ENCODE measurements around the gene CHST11. TPM values are rescaled to one million over a fixed set of nuclear protein-coding genes. Genes with fewer than 3 reads are reported as not detected.
A peak's percentile ranks its signal among the peaks of the same experiment; 100 is the strongest.

CHST11 gene
- total RNA-seq, 1 donor from 2014 or later, result 6.0 TPM

DNA sequence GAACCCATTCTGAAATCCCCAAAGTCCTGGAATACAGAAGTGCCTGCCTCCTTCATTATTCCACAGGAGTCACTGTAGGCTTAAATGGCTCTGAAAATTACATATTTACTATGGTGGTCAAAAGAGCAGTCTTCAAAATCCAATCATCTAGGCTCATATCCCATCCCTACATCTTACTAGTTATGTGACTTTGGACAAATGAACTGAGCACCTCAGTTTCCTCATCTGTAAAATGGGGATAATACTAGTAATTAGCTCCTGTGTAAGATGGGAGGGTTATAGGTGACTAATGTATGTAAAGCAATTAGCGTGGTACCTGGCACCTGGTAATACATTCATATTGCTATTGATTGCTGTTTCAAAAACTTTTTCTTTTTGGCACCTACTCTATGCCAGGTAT is 243.6 kb downstream of the CHST11 start:
- intact Hi-C loops (cut with micrococcal nuclease), result no loop called here
- Histone ChIP-seq H3K27ac (replicated peaks) (no peak overlapping the region), H3K9me3 (replicated peaks) (no peaks in the 10 kb centered on the region), H3K36me3 (no peaks in the 10 kb centered on the region), H3K27me3 (ENCODE audit: low read depth) (no peaks in the 10 kb centered on the region), H3K4me3 (no peak overlapping the region), H3K4me1 (peaks cover 15% of the 10 kb centered on the region)
- TF ChIP-seq, protein P1, sequence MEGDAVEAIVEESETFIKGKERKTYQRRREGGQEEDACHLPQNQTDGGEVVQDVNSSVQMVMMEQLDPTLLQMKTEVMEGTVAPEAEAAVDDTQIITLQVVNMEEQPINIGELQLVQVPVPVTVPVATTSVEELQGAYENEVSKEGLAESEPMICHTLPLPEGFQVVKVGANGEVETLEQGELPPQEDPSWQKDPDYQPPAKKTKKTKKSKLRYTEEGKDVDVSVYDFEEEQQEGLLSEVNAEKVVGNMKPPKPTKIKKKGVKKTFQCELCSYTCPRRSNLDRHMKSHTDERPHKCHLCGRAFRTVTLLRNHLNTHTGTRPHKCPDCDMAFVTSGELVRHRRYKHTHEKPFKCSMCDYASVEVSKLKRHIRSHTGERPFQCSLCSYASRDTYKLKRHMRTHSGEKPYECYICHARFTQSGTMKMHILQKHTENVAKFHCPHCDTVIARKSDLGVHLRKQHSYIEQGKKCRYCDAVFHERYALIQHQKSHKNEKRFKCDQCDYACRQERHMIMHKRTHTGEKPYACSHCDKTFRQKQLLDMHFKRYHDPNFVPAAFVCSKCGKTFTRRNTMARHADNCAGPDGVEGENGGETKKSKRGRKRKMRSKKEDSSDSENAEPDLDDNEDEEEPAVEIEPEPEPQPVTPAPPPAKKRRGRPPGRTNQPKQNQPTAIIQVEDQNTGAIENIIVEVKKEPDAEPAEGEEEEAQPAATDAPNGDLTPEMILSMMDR (IDR thresholded peaks at IDR 0.05; ENCODE audit: borderline replicate concordance), result no peak
- no peak for DNase-seq

DNA sequence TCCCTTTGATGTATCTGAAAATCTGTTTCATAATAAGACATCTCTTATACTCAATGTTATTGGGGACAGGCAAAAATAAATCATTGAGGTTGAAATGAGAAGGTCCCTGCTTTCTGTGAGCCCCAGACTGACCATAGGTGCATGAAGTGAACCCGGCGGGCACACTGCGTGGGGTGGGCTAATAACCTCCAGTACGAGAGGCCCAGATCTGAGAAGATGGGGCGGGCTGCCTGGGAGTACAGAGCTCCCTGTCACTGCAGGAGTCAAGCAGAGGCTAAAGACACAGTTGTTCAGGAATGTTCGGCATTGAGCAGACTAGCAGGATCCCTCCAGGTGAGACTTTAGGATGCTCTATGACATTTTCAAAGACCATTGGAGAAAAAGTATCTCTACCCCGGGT is 244.6 kb downstream of the CHST11 start:
- no peaks in the 10 kb centered on the region for H3K9me3 ChIP-seq (replicated peaks)
- TF ChIP-seq, protein P1 (IDR thresholded peaks at IDR 0.05; ENCODE audit: borderline replicate concordance), result no peak
- no peak for DNase-seq
- no peaks in the 10 kb centered on the region for H3K36me3 ChIP-seq
- H3K4me3 ChIP-seq, result no peak overlapping the region
- intact Hi-C loops (cut with micrococcal nuclease), result no loop called here
- H3K27ac ChIP-seq (replicated peaks), result no peak overlapping the region
- peaks cover 15% of the 10 kb centered on the region for H3K4me1 ChIP-seq
- no peaks in the 10 kb centered on the region for H3K27me3 ChIP-seq (ENCODE audit: low read depth)

DNA sequence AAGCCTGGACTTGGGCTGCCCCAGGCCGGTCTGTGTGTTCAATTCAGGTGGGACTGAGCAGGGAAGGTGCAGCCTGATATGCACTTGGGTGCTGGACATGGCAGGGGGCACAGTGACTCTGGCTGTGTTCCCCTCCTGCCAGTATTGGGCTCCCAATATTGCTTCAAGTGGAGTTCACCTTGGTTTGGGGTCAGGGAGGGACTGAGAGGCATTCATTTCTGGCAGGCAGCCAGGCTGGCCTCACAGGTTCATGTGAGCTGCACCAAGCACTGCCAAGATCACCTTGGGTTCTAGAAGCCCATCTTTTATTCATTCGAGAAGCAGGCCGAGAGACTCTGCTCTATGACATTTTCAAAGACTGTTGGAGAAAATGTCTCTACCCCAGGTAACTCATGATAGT is 245.0 kb downstream of the CHST11 start:
- H3K4me3 ChIP-seq, result no peak overlapping the region
- H3K27ac ChIP-seq (replicated peaks), result no peak overlapping the region
- DNase-seq, result no peak
- TF ChIP-seq, protein P1 (IDR thresholded peaks at IDR 0.05; ENCODE audit: borderline replicate concordance), result no peak
- no peaks in the 10 kb centered on the region for H3K27me3 ChIP-seq (ENCODE audit: low read depth)
- no peaks in the 10 kb centered on the region for H3K36me3 ChIP-seq
- intact Hi-C loops (cut with micrococcal nuclease), result no loop called here
- H3K4me1 ChIP-seq, result peaks cover 15% of the 10 kb centered on the region
- H3K9me3 ChIP-seq (replicated peaks), result no peaks in the 10 kb centered on the region

DNA sequence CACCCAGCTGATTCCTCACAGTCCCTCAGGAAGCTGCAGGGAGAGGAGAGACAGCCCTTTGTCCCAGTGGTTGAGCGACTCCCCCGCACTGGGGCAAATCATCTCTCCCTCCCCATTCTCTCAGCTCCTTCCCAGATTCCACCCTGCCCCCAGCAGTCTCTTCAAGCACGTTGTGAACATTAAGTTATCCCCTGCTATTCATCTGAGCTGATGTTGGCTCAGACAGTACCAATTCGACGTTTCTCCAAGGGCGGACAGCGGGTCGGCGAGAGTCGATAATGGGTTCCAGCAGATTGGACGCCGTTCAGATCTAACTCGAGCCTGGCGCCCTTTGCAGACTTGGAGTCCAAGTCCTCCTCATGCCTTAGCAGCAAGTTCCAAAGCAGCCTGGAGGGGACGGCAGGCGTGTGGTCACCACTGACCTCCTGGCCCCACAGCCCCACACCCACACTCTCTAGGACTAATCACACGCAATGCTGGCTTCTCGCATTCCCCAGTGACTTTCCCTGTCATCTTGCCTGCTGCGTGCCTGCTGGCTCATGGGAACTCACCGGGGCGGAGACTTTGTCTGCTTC is 245.9 kb downstream of the CHST11 start:
- H3K27me3 ChIP-seq (ENCODE audit: low read depth), result no peaks in the 10 kb centered on the region
- no peak overlapping the region for H3K4me3 ChIP-seq
- no peak overlapping the region for H3K27ac ChIP-seq (replicated peaks)
- TF ChIP-seq, protein P1 (IDR thresholded peaks at IDR 0.05; ENCODE audit: borderline replicate concordance), result no peak
- H3K4me1 ChIP-seq, result peaks cover 15% of the 10 kb centered on the region
- intact Hi-C loops (cut with micrococcal nuclease), result no loop called here
- peak; percentile 63 for DNase-seq
- no peaks in the 10 kb centered on the region for H3K9me3 ChIP-seq (replicated peaks)
- H3K36me3 ChIP-seq, result no peaks in the 10 kb centered on the region

DNA sequence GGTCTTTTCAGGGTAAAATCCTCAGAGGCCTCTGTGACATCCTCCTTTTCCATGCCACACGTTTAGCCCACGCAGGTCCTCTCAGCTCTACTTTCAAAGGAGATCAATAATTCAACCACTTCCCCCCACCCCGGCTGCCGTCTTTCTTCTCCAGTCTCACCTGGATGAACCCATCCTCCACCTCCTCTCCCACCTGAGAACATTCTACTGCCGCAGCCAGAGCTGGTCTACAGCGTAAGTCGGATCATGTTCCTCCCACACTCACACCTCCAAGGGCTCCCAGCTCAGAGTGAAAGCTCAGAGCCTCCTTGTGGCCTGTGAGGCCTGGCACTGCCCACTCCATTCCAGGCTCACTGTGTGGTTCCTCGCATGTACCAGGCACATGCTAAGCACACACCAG is 246.6 kb downstream of the CHST11 start:
- TF ChIP-seq, protein P1 (IDR thresholded peaks at IDR 0.05; ENCODE audit: borderline replicate concordance), result no peak
- H3K27me3 ChIP-seq (ENCODE audit: low read depth), result no peaks in the 10 kb centered on the region
- H3K4me1 ChIP-seq, result peaks cover 15% of the 10 kb centered on the region
- H3K36me3 ChIP-seq, result no peaks in the 10 kb centered on the region
- H3K4me3 ChIP-seq, result no peak overlapping the region
- no peaks in the 10 kb centered on the region for H3K9me3 ChIP-seq (replicated peaks)
- intact Hi-C loops (cut with micrococcal nuclease), result no loop called here
- no peak overlapping the region for H3K27ac ChIP-seq (replicated peaks)
- no peak for DNase-seq

All from left ventricle myocardium inferior (tissue), 1 donor.